WTC11 (cell line): ENCODE data around the gene PLCE1. TPM values are rescaled to one million over a fixed set of nuclear protein-coding genes. Genes with fewer than 3 reads are reported as not detected.

Experiments
- ATAC-seq: fragments of 200-7000 bp; cut with Tn5 transposase; 2 replicates; pipeline ENCODE4 v1.10.0; 2021; ENCODE audit warnings: mild to moderate bottlenecking, moderate library complexity
- CTCF ChIA-PET: fragments of 300-600 bp; sonication (Branson Sonifier 250); formaldehyde crosslinking; loops from one replicate; lab custom pipeline; 2021; ENCODE audit warnings: antibody characterized with exemption; lab: Charles Lee
- POLR2A ChIA-PET: fragments of 350-600 bp; sonication (Branson Sonifier 250); formaldehyde crosslinking; loops from one replicate; lab custom pipeline; 2021; ENCODE audit warnings: antibody characterized with exemption; lab: Charles Lee
- DNase-seq: peaks from one replicate; pipeline ENCODE4 v3.0.0; 2021; ENCODE audit warnings: low spot score
- H3K27ac Mint-ChIP-seq: 2 replicates; pipeline ENCODE4 v1.8.0; 2021; ENCODE audit warnings: mixed read lengths
- H3K27me3 Mint-ChIP-seq: 2 replicates; pipeline ENCODE4 v1.8.0; 2021; ENCODE audit warnings: low read depth, mild to moderate bottlenecking, moderate library complexity, mixed read lengths
- H3K36me3 Mint-ChIP-seq: 2 replicates; pipeline ENCODE4 v1.8.0; 2021; ENCODE audit warnings: mixed read lengths
- H3K4me1 Mint-ChIP-seq: 2 replicates; pipeline ENCODE4 v1.8.0; 2022; ENCODE audit warnings: mixed read lengths
- H3K4me3 Mint-ChIP-seq: 2 replicates; pipeline ENCODE4 v1.8.0; 2021; ENCODE audit warnings: mild to moderate bottlenecking, moderate library complexity, mixed read lengths
- H3K9me3 Mint-ChIP-seq: 2 replicates; pipeline ENCODE4 v1.8.0; 2021; ENCODE audit warnings: mixed read lengths
- CREB1 ChIP-seq: sonication (generic); formaldehyde crosslinking; IDR thresholded peaks from 2 replicates; pipeline ENCODE4 v1.8.0; 2023; ENCODE audit warnings: mild to moderate bottlenecking, missing genetic modification reagents
- CREM ChIP-seq: sonication (generic); formaldehyde crosslinking; IDR thresholded peaks from 2 replicates; pipeline ENCODE4 v1.8.1; 2022; ENCODE audit warnings: mild to moderate bottlenecking, missing genetic modification reagents, moderate library complexity
- EMX1 ChIP-seq: fragments of 250-450 bp; sonication (Bioruptor Pico); IDR thresholded peaks from 2 replicates; pipeline ENCODE4 v1.8.0; 2021; ENCODE audit warnings: mild to moderate bottlenecking
- FOXP1 ChIP-seq: sonication (generic); formaldehyde crosslinking; IDR thresholded peaks from 2 replicates; pipeline ENCODE4 v1.8.0; 2022; ENCODE audit warnings: missing genetic modification reagents, mild to moderate bottlenecking, moderate library complexity, borderline replicate concordance
- IRF2 ChIP-seq: sonication (generic); formaldehyde crosslinking; IDR thresholded peaks from 2 replicates; pipeline ENCODE4 v1.8.0; 2022; ENCODE audit warnings: low read depth, missing genetic modification reagents, borderline replicate concordance
- PRRX2 ChIP-seq: fragments of 250-450 bp; sonication (Bioruptor Pico); IDR thresholded peaks from 2 replicates; pipeline ENCODE4 v1.8.0; 2021; ENCODE audit warnings: mild to moderate bottlenecking
- SP1 ChIP-seq: sonication (generic); formaldehyde crosslinking; conservative IDR thresholded peaks from 2 replicates; pipeline ENCODE4 v1.8.1; 2022; ENCODE audit warnings: missing genetic modification reagents
- TCF7 ChIP-seq: sonication (generic); formaldehyde crosslinking; IDR thresholded peaks from 2 replicates; pipeline ENCODE4 v1.8.0; 2022; ENCODE audit warnings: mild to moderate bottlenecking, low read depth, missing genetic modification reagents, moderate library complexity
- ZBTB21 ChIP-seq: sonication (generic); formaldehyde crosslinking; IDR thresholded peaks from 2 replicates; pipeline ENCODE4 v1.8.1; 2023; ENCODE audit warnings: mild to moderate bottlenecking, missing genetic modification reagents, borderline replicate concordance
- total RNA-seq: library from RNA; stranded (reverse); gene quantifications from 3 replicates; pipeline ENCODE4 v1.2.3, GENCODE V29; 2021
- TF ChIP-seq, protein P1 (sequence below): sonication (generic); formaldehyde crosslinking; IDR thresholded peaks from 2 replicates; pipeline ENCODE4 v1.8.0; 2023; ENCODE audit warnings: mild to moderate bottlenecking, missing genetic modification reagents
- TF ChIP-seq, protein P2 (sequence below): fragments of 250-450 bp; sonication (Bioruptor Pico); IDR thresholded peaks from 2 replicates; pipeline ENCODE4 v1.8.0; 2021; ENCODE audit warnings: mild to moderate bottlenecking
- TF ChIP-seq, protein P3 (sequence below): fragments of 250-450 bp; sonication (Bioruptor Pico); IDR thresholded peaks from 2 replicates; pipeline ENCODE4 v1.9.0; 2021; ENCODE audit warnings: mild to moderate bottlenecking
- TF ChIP-seq, protein P4 (sequence below): sonication (generic); formaldehyde crosslinking; IDR thresholded peaks from 2 replicates; pipeline ENCODE4 v1.8.0; 2022; ENCODE audit warnings: mild to moderate bottlenecking, missing genetic modification reagents
- TF ChIP-seq, protein P5 (sequence below): sonication (generic); formaldehyde crosslinking; IDR thresholded peaks from 2 replicates; pipeline ENCODE4 v1.8.0; 2022; ENCODE audit warnings: mild to moderate bottlenecking, missing genetic modification reagents
- TF ChIP-seq, protein P6 (sequence below): sonication (generic); formaldehyde crosslinking; conservative IDR thresholded peaks from 2 replicates; pipeline ENCODE4 v1.8.1; 2022; ENCODE audit warnings: mild to moderate bottlenecking, missing genetic modification reagents

PLCE1 gene
- total RNA-seq, 1 experiment from 2014 or later = 0.11 TPM

DNA sequence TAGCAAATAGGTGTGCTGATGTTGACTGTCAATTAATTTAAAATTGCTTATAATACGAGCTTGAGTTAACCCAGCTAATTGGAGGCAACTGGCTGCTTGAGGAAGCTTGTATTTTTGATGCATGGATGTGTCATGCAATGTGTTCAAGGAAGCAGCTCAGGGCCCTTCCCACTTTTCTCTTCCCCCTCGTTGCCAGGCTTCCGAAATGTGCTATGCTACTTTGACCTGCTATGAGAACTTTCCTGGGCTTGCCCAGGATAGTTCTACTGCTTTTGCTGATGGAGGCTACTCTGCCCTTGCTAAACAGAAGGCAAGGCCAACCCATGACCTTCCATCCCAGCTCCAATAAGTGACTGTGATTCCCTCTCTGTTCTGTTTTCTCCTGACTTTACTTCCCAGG, 24.4 kb downstream of the PLCE1 start:
- Mint-ChIP-seq H3K4me1 (peaks cover 13% of the 10 kb centered on the region), H3K4me3 (no peak overlapping the region), H3K9me3 (no peaks in the 10 kb centered on the region), H3K36me3 (no peaks in the 10 kb centered on the region), H3K27me3 (no peaks in the 10 kb centered on the region; the same call in 1 of the 2 replicates), H3K27ac (no peak overlapping the region)
- DNase-seq (no peak), ATAC-seq (no peak)
- ChIA-PET CTCF (no interaction called here), POLR2A (interaction anchor here (0.6 kb wide), 1 partner anchor 124 kb away, joined by 4 read pairs; no protein-coding TSS in a partner anchor)
- TF ChIP-seq FOXP1 = no peak

DNA sequence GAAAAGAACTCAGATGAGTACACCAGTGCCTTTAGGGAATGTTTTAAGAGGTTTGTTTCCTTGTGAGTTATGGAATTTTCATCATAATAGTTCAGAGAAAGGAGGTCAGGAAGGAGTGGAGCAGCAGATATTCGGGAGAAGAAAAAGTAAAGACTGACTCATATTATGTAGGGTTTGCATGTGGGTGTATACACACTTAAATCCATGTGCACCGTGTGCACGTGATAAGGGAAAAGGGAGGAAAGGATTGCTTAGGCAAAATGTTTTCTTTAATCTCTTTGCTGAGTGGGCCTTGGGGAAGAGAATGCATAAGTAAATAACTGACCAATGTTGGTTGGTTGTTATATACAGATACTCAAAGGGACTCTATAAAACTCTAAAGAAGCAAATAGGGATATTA, 30.2 kb downstream of the PLCE1 start:
- ChIA-PET POLR2A (no interaction called here), CTCF (no interaction called here)
- H3K27me3 Mint-ChIP-seq = peaks cover 3% of the 10 kb centered on the region
- no peak for ATAC-seq
- no peak for DNase-seq
- H3K4me3 Mint-ChIP-seq = no peak overlapping the region
- peaks cover 10% of the 10 kb centered on the region for H3K36me3 Mint-ChIP-seq
- no peak overlapping the region for H3K27ac Mint-ChIP-seq
- H3K4me1 Mint-ChIP-seq = no peaks in the 10 kb centered on the region
- peaks cover 30% of the 10 kb centered on the region for H3K9me3 Mint-ChIP-seq
- TF ChIP-seq, protein P1, sequence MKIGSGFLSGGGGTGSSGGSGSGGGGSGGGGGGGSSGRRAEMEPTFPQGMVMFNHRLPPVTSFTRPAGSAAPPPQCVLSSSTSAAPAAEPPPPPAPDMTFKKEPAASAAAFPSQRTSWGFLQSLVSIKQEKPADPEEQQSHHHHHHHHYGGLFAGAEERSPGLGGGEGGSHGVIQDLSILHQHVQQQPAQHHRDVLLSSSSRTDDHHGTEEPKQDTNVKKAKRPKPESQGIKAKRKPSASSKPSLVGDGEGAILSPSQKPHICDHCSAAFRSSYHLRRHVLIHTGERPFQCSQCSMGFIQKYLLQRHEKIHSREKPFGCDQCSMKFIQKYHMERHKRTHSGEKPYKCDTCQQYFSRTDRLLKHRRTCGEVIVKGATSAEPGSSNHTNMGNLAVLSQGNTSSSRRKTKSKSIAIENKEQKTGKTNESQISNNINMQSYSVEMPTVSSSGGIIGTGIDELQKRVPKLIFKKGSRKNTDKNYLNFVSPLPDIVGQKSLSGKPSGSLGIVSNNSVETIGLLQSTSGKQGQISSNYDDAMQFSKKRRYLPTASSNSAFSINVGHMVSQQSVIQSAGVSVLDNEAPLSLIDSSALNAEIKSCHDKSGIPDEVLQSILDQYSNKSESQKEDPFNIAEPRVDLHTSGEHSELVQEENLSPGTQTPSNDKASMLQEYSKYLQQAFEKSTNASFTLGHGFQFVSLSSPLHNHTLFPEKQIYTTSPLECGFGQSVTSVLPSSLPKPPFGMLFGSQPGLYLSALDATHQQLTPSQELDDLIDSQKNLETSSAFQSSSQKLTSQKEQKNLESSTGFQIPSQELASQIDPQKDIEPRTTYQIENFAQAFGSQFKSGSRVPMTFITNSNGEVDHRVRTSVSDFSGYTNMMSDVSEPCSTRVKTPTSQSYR (CRISPR knock-in tag) = no peak
- TF ChIP-seq, protein P2, sequence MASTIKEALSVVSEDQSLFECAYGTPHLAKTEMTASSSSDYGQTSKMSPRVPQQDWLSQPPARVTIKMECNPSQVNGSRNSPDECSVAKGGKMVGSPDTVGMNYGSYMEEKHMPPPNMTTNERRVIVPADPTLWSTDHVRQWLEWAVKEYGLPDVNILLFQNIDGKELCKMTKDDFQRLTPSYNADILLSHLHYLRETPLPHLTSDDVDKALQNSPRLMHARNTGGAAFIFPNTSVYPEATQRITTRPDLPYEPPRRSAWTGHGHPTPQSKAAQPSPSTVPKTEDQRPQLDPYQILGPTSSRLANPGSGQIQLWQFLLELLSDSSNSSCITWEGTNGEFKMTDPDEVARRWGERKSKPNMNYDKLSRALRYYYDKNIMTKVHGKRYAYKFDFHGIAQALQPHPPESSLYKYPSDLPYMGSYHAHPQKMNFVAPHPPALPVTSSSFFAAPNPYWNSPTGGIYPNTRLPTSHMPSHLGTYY (CRISPR knock-in tag) = no peak
- TF ChIP-seq CREB1 (CRISPR knock-in tag) (no peak), TCF7 (CRISPR knock-in tag) (no peak), PRRX2 (no peak), SP1 (CRISPR knock-in tag) (no peak), ZBTB21 (CRISPR knock-in tag) (no peak), IRF2 (CRISPR knock-in tag) (no peak), EMX1 (no peak), CREM (no peak)
- TF ChIP-seq, protein P3, sequence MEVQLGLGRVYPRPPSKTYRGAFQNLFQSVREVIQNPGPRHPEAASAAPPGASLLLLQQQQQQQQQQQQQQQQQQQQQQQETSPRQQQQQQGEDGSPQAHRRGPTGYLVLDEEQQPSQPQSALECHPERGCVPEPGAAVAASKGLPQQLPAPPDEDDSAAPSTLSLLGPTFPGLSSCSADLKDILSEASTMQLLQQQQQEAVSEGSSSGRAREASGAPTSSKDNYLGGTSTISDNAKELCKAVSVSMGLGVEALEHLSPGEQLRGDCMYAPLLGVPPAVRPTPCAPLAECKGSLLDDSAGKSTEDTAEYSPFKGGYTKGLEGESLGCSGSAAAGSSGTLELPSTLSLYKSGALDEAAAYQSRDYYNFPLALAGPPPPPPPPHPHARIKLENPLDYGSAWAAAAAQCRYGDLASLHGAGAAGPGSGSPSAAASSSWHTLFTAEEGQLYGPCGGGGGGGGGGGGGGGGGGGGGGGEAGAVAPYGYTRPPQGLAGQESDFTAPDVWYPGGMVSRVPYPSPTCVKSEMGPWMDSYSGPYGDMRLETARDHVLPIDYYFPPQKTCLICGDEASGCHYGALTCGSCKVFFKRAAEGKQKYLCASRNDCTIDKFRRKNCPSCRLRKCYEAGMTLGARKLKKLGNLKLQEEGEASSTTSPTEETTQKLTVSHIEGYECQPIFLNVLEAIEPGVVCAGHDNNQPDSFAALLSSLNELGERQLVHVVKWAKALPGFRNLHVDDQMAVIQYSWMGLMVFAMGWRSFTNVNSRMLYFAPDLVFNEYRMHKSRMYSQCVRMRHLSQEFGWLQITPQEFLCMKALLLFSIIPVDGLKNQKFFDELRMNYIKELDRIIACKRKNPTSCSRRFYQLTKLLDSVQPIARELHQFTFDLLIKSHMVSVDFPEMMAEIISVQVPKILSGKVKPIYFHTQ (CRISPR knock-in tag) = no peak
- TF ChIP-seq, protein P4, sequence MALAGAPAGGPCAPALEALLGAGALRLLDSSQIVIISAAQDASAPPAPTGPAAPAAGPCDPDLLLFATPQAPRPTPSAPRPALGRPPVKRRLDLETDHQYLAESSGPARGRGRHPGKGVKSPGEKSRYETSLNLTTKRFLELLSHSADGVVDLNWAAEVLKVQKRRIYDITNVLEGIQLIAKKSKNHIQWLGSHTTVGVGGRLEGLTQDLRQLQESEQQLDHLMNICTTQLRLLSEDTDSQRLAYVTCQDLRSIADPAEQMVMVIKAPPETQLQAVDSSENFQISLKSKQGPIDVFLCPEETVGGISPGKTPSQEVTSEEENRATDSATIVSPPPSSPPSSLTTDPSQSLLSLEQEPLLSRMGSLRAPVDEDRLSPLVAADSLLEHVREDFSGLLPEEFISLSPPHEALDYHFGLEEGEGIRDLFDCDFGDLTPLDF (CRISPR knock-in tag) = no peak
- TF ChIP-seq, protein P5, sequence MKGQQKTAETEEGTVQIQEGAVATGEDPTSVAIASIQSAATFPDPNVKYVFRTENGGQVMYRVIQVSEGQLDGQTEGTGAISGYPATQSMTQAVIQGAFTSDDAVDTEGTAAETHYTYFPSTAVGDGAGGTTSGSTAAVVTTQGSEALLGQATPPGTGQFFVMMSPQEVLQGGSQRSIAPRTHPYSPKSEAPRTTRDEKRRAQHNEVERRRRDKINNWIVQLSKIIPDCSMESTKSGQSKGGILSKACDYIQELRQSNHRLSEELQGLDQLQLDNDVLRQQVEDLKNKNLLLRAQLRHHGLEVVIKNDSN (CRISPR knock-in tag) = no peak
- TF ChIP-seq, protein P6, sequence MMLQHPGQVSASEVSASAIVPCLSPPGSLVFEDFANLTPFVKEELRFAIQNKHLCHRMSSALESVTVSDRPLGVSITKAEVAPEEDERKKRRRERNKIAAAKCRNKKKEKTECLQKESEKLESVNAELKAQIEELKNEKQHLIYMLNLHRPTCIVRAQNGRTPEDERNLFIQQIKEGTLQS (CRISPR knock-in tag) = no peak
- TF ChIP-seq, all 79 proteins: peak for 0
